H9 (cell line): ENCODE data around the gene SPTBN2. TPM values are rescaled to one million over a fixed set of nuclear protein-coding genes. Genes with fewer than 3 reads are reported as not detected.

Source experiments
- DNase-seq: peaks from one replicate; pipeline ENCODE4 v3.0.0-alpha.2; 2017
- H2AFZ ChIP-seq: one replicate; pipeline ENCODE4 v1.6.1; 2013; ENCODE audit warnings: mild to moderate bottlenecking, low read length, control low read depth, moderate library complexity
- H2AK5ac ChIP-seq: 2 replicates; pipeline ENCODE4 v1.6.1; 2013; ENCODE audit warnings: low read length, control low read depth, mixed read lengths; ENCODE audit not compliant: insufficient read length
- H2BK120ac ChIP-seq: one replicate; pipeline ENCODE4 v1.6.1; 2013; ENCODE audit warnings: low read depth, mild to moderate bottlenecking, low read length, control low read depth, inconsistent platforms; ENCODE audit not compliant: poor library complexity, severe bottlenecking
- H2BK12ac ChIP-seq: 2 replicates; pipeline ENCODE4 v1.6.1; 2013; ENCODE audit warnings: low read length, control low read depth, mixed read lengths, low read depth; ENCODE audit not compliant: insufficient read length
- H2BK15ac ChIP-seq: 2 replicates; pipeline ENCODE4 v1.6.1; 2013; ENCODE audit warnings: low read depth, low read length, control low read depth
- H2BK20ac ChIP-seq: one replicate; pipeline ENCODE4 v1.6.1; 2013; ENCODE audit warnings: low read depth, mild to moderate bottlenecking, low read length, control low read depth, inconsistent platforms; ENCODE audit not compliant: poor library complexity, severe bottlenecking
- H2BK5ac ChIP-seq: 2 replicates; pipeline ENCODE4 v1.6.1; 2013; ENCODE audit warnings: low read length, control low read depth, mixed read lengths; ENCODE audit not compliant: insufficient read length
- H3K14ac ChIP-seq: 2 replicates; pipeline ENCODE4 v1.6.1; 2013; ENCODE audit warnings: low read length, control low read depth; ENCODE audit not compliant: insufficient read depth
- H3K18ac ChIP-seq: 2 replicates; pipeline ENCODE4 v1.6.1; 2013; ENCODE audit warnings: low read depth, mild to moderate bottlenecking, mixed read lengths, low read length, control low read depth; ENCODE audit not compliant: insufficient read length
- H3K23ac ChIP-seq: 2 replicates; pipeline ENCODE4 v1.6.1; 2013; ENCODE audit warnings: low read length, control low read depth, mixed read lengths, low read depth; ENCODE audit not compliant: insufficient read length
- H3K23me2 ChIP-seq: 2 replicates; pipeline ENCODE4 v1.6.1; 2013; ENCODE audit warnings: low read depth, mild to moderate bottlenecking, mixed read lengths, low read length, control low read depth; ENCODE audit not compliant: insufficient read length, poor library complexity, severe bottlenecking
- H3K27ac ChIP-seq: 2 replicates; pipeline ENCODE4 v1.5.1; 2013; ENCODE audit warnings: low read length, control low read depth, mixed read lengths, low read depth; ENCODE audit not compliant: insufficient read length
- H3K27me3 ChIP-seq: 2 replicates; pipeline ENCODE4 v1.6.1; 2013; ENCODE audit warnings: low read length, control low read depth, inconsistent platforms; ENCODE audit not compliant: insufficient read depth
- H3K4ac ChIP-seq: 2 replicates; pipeline ENCODE4 v1.6.1; 2013; ENCODE audit warnings: low read depth, mild to moderate bottlenecking, control low read depth, inconsistent platforms, low read length, moderate library complexity
- H3K4me1 ChIP-seq: 2 replicates; pipeline ENCODE4 v1.6.1; 2013; ENCODE audit warnings: low read length, control low read depth, inconsistent platforms; ENCODE audit not compliant: insufficient read depth
- H3K4me2 ChIP-seq: 2 replicates; pipeline ENCODE4 v1.6.1; 2013; ENCODE audit warnings: low read length, control low read depth, mixed read lengths; ENCODE audit not compliant: insufficient read length, insufficient read depth
- H3K56ac ChIP-seq: 2 replicates; pipeline ENCODE4 v1.6.1; 2013; ENCODE audit warnings: low read depth, mild to moderate bottlenecking, mixed read lengths, low read length, control low read depth; ENCODE audit not compliant: insufficient read length
- H3K79me1 ChIP-seq: 2 replicates; pipeline ENCODE4 v1.6.1; 2013; ENCODE audit warnings: low read depth, mild to moderate bottlenecking, moderate library complexity, low read length, control low read depth, inconsistent platforms; ENCODE audit not compliant: insufficient read depth, poor library complexity, severe bottlenecking
- H3K79me2 ChIP-seq: 2 replicates; pipeline ENCODE4 v1.6.1; 2013; ENCODE audit warnings: low read length, control low read depth, inconsistent platforms; ENCODE audit not compliant: insufficient read depth
- H3K9ac ChIP-seq: 2 replicates; pipeline ENCODE4 v1.6.1; 2013; ENCODE audit warnings: low read length, control low read depth, mixed read lengths; ENCODE audit not compliant: insufficient read length; ENCODE audit errors: extremely low read depth
- H3K9me3 ChIP-seq: one replicate; pipeline ENCODE4 v1.6.1; 2013; ENCODE audit warnings: low read depth, low read length, inconsistent platforms; ENCODE audit not compliant: control insufficient read depth
- H3T11ph ChIP-seq: one replicate; pipeline ENCODE4 v1.6.1; 2013; ENCODE audit warnings: mild to moderate bottlenecking, low read length, control low read depth, inconsistent platforms
- H4K20me1 ChIP-seq: one replicate; pipeline ENCODE4 v1.6.1; 2013; ENCODE audit not compliant: control insufficient read depth, insufficient read length, insufficient read depth
- H4K5ac ChIP-seq: 2 replicates; pipeline ENCODE4 v1.6.1; 2013; ENCODE audit warnings: low read depth, mild to moderate bottlenecking, mixed read lengths, low read length, control low read depth; ENCODE audit not compliant: insufficient read length
- H4K8ac ChIP-seq: replicated peaks from 2 replicates; pipeline ENCODE4 v1.6.1; 2013; ENCODE audit warnings: low read length, control low read depth, mixed read lengths, low read depth; ENCODE audit not compliant: insufficient read length
- H4K91ac ChIP-seq: 2 replicates; pipeline ENCODE4 v1.6.1; 2013; ENCODE audit warnings: low read depth, mild to moderate bottlenecking, moderate library complexity, mixed read lengths, low read length, control low read depth; ENCODE audit not compliant: insufficient read length
- H3K27ac Mint-ChIP-seq, 3 experiments: 2 replicates in 2 of 3; 3 replicates in 1 of 3; pipeline ENCODE4 v1.8.0; 2020 to 2021; ENCODE audit warnings: mixed read lengths in 3 of 3, mild to moderate bottlenecking in 1 of 3, moderate library complexity in 1 of 3
- H3K27me3 Mint-ChIP-seq: 2 replicates; pipeline ENCODE4 v1.8.0; 2021; ENCODE audit warnings: low read depth, mild to moderate bottlenecking, moderate library complexity, mixed read lengths
- H3K36me3 Mint-ChIP-seq, 3 experiments: 2 replicates in 2 of 3; 3 replicates in 1 of 3; pipeline ENCODE4 v1.8.0; 2020 to 2021; ENCODE audit warnings: low read depth in 3 of 3, mixed read lengths in 3 of 3; ENCODE audit not compliant: insufficient read depth in 1 of 3
- H3K4me1 Mint-ChIP-seq, 2 experiments: 2 replicates each; pipeline ENCODE4 v1.8.0; 2020; ENCODE audit warnings: mixed read lengths in 2 of 2
- H3K4me3 Mint-ChIP-seq, 2 experiments: 2 replicates in 1 of 2; 3 replicates in 1 of 2; pipeline ENCODE4 v1.8.0; 2020 to 2021; ENCODE audit warnings: mild to moderate bottlenecking in 2 of 2, mixed read lengths in 2 of 2, moderate library complexity in 1 of 2
- H3K9me3 Mint-ChIP-seq, 2 experiments: 2 replicates in 1 of 2; 3 replicates in 1 of 2; pipeline ENCODE4 v1.8.0; 2020; ENCODE audit warnings: mild to moderate bottlenecking in 2 of 2, mixed read lengths in 2 of 2, moderate library complexity in 1 of 2
- WGBS: extraction: QIAGEN DNeasy Blood & Tissue Kit; methylation state at CpG from one replicate; pipeline ENCODE4 v1.1.7; 2013; ENCODE audit warnings: missing lambda C conversion rate, low lambda C conversion rate, mixed read lengths; ENCODE audit not compliant: insufficient read length; ENCODE audit errors: extremely low coverage; 5-methylcytosine and 5-hydroxymethylcytosine counted together
- total RNA-seq: library from RNA; stranded (reverse); gene quantifications from 2 replicates; pipeline ENCODE4 v1.2.1, GENCODE V29; 2021
- TF ChIP-seq, protein P1 (sequence below): fragments of 200-600 bp; sonication (generic); conservative IDR thresholded peaks from 3 replicates; pipeline ENCODE4 v1.8.0; 2021; ENCODE audit warnings: antibody characterized with exemption, mild to moderate bottlenecking

The SPTBN2 gene
- total RNA-seq, 1 experiment from 2014 or later = 80.4 TPM

DNA sequence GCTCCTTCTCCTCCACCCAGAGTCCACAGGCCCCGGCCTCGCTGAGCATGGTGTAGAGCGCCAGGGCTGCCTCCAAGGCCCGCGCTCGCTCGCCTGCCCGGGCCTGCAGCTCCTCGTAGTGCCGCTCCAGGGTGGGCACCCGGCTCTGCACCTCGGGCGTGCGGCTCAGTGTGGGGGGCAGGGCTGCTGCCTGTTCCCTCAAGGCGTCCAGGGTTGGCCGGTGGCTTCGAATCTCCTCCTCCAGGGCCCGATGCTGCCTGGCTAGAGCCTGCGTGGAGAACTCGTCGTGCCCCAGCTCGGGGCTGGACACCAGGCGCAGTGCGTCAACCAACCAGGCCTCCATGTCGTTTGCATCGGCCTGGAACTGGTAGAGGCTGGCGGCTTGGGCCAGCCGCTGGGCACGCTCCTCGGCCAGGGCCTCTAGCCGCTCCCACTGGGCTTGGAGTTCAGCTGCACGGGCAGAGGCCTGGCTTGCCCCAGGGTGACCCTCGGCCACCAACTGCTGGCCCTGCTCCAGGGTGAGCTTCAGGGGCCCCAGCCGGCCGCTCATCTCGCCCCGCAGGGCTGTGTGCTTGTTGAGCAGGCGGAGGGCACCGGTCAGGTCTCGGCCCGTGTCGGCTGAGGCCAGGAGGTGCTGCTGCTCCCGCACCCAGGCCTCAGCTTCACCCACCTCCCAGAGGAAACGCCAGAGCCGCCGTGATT, 24.2 kb downstream of the SPTBN2 start:
- H3K27me3 Mint-ChIP-seq = no peaks in the 10 kb centered on the region
- Histone ChIP-seq H3K14ac (no peak overlapping the region), H2BK15ac (no peak overlapping the region), H3T11ph (no peak overlapping the region), H4K8ac (no peak overlapping the region), H2BK5ac (no peak overlapping the region), H3K4me1 (no peaks in the 10 kb centered on the region), H3K23me2 (no peaks in the 10 kb centered on the region), H2AFZ (no peak overlapping the region), H3K9ac (no peak overlapping the region), H2BK20ac (no peak overlapping the region), H3K4ac (no peak overlapping the region), H3K9me3 (no peaks in the 10 kb centered on the region), H4K5ac (no peak overlapping the region), H3K27ac (no peak overlapping the region), H3K79me2 (no peaks in the 10 kb centered on the region), H3K56ac (no peak overlapping the region), H2BK12ac (no peak overlapping the region), H3K79me1 (no peaks in the 10 kb centered on the region), H3K18ac (no peak overlapping the region), H4K91ac (no peak overlapping the region), H2AK5ac (no peak overlapping the region), H3K4me2 (no peak overlapping the region), H3K27me3 (no peaks in the 10 kb centered on the region), H2BK120ac (no peak overlapping the region), H4K20me1 (no peaks in the 10 kb centered on the region), H3K23ac (no peak overlapping the region)
- no CpG with 5 or more reads among the region's 46 CpGs for WGBS
- DNase-seq = no peak
- H3K4me3 Mint-ChIP-seq = no peak overlapping the region
- no peaks in the 10 kb centered on the region for H3K9me3 Mint-ChIP-seq
- H3K36me3 Mint-ChIP-seq = peaks cover 21 to 76% (median 72%) of the 10 kb centered on the region in 3 experiments; a peak in 6 of 7 replicates
- H3K4me1 Mint-ChIP-seq = no peaks in the 10 kb centered on the region
- H3K27ac Mint-ChIP-seq = no peak overlapping the region
- TF ChIP-seq, protein P1, sequence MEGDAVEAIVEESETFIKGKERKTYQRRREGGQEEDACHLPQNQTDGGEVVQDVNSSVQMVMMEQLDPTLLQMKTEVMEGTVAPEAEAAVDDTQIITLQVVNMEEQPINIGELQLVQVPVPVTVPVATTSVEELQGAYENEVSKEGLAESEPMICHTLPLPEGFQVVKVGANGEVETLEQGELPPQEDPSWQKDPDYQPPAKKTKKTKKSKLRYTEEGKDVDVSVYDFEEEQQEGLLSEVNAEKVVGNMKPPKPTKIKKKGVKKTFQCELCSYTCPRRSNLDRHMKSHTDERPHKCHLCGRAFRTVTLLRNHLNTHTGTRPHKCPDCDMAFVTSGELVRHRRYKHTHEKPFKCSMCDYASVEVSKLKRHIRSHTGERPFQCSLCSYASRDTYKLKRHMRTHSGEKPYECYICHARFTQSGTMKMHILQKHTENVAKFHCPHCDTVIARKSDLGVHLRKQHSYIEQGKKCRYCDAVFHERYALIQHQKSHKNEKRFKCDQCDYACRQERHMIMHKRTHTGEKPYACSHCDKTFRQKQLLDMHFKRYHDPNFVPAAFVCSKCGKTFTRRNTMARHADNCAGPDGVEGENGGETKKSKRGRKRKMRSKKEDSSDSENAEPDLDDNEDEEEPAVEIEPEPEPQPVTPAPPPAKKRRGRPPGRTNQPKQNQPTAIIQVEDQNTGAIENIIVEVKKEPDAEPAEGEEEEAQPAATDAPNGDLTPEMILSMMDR = no peak
